Loucy (cell line): ENCODE measurements around the gene EPB41L1.

Source experiments
- H2AFZ ChIP-seq: fragments of 200-600 bp; sonication (generic); 2 replicates; pipeline ENCODE4 v1.6.0; 2016; ENCODE audit warnings: antibody characterized with exemption, mild to moderate bottlenecking, low read length, moderate library complexity
- H3F3A ChIP-seq: fragments of 200-600 bp; 2 replicates; pipeline ENCODE4 v1.6.0; 2016; ENCODE audit warnings: antibody characterized with exemption, low read depth, mild to moderate bottlenecking
- H3K27me3 ChIP-seq: fragments of 200-600 bp; sonication (generic); 2 replicates; pipeline ENCODE4 v1.6.1; 2014; ENCODE audit warnings: low read length, mild to moderate bottlenecking; ENCODE audit not compliant: insufficient read depth, poor library complexity, severe bottlenecking
- H3K36me3 ChIP-seq: fragments of 200-600 bp; sonication (generic); 2 replicates; pipeline ENCODE4 v1.6.1; 2016; ENCODE audit warnings: low read length; ENCODE audit not compliant: insufficient read depth
- H3K4me1 ChIP-seq: fragments of 200-600 bp; sonication (generic); 2 replicates; pipeline ENCODE4 v1.5.1; 2014; ENCODE audit warnings: low read length, mild to moderate bottlenecking; ENCODE audit not compliant: insufficient read depth, poor library complexity, severe bottlenecking
- H3K4me2 ChIP-seq: fragments of 200-600 bp; sonication (generic); 2 replicates; pipeline ENCODE4 v1.6.0; 2014; ENCODE audit warnings: antibody characterized with exemption, low read length, low read depth, mild to moderate bottlenecking; ENCODE audit not compliant: poor library complexity, severe bottlenecking
- H3K4me3 ChIP-seq: fragments of 200-600 bp; sonication (generic); 2 replicates; pipeline ENCODE4 v1.5.1; 2014; ENCODE audit warnings: low read length, mild to moderate bottlenecking, mixed read lengths; ENCODE audit not compliant: poor library complexity, severe bottlenecking
- H3K79me2 ChIP-seq: fragments of 200-600 bp; sonication (generic); 2 replicates; pipeline ENCODE4 v1.6.1; 2014; ENCODE audit warnings: low read length; ENCODE audit not compliant: insufficient read depth
- H3K9ac ChIP-seq: fragments of 200-600 bp; sonication (generic); 2 replicates; pipeline ENCODE4 v1.6.0; 2014; ENCODE audit warnings: mild to moderate bottlenecking, low read depth, low read length, moderate library complexity; ENCODE audit not compliant: poor library complexity, severe bottlenecking
- H3K9me2 ChIP-seq: fragments of 200-600 bp; sonication (generic); replicated peaks from 2 replicates; pipeline ENCODE4 v1.6.1; 2016; ENCODE audit warnings: low read depth, low read length, mixed read lengths
- H3K9me3 ChIP-seq: fragments of 200-600 bp; sonication (generic); 2 replicates; pipeline ENCODE4 v1.6.1; 2014; ENCODE audit warnings: mild to moderate bottlenecking, antibody characterized with exemption, low read length, low read depth; ENCODE audit not compliant: insufficient read depth
- H4K20me1 ChIP-seq: fragments of 200-600 bp; sonication (generic); 2 replicates; pipeline ENCODE4 v1.6.0; 2014; ENCODE audit warnings: antibody characterized with exemption, low read length, mild to moderate bottlenecking; ENCODE audit not compliant: insufficient read depth, poor library complexity, severe bottlenecking
- EZH2phosphoT487 ChIP-seq: fragments of 200-600 bp; IDR thresholded peaks from 2 replicates; pipeline ENCODE4 v1.6.1; 2018; ENCODE audit warnings: antibody characterized with exemption, mild to moderate bottlenecking, moderate library complexity, borderline replicate concordance
- TF ChIP-seq, protein P1 (sequence below): fragments of 200-600 bp; sonication (generic); conservative IDR thresholded peaks from 2 replicates; pipeline ENCODE4 v1.5.1; 2014; ENCODE audit warnings: mild to moderate bottlenecking, antibody characterized with exemption, low read length

The EPB41L1 gene

DNA sequence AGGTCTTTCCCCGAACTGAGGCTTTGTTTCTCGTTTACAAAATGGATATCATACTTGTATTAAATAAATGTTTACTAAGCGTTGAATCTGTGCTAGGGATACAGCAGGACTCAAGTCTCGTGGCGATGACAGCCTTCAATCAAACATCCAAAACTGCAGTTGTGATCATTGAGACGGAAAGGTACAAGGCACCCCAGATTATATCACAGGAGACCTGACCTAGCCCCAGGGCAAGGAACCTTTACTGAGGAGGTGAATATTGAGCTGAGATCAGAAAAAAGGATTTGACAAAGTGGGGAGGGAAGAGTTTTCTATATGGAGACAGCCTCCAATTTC is 82.2 kb downstream of the EPB41L1 start:
- no peaks in the 10 kb centered on the region for H3K9me2 ChIP-seq
- no peaks in the 10 kb centered on the region for H3F3A ChIP-seq
- peak overlapping the region; percentile 80 for H3K4me3 ChIP-seq
- H3K9ac ChIP-seq, result peak overlapping the region; percentile 80
- TF ChIP-seq EZH2phosphoT487, result no peak
- TF ChIP-seq, protein P1, sequence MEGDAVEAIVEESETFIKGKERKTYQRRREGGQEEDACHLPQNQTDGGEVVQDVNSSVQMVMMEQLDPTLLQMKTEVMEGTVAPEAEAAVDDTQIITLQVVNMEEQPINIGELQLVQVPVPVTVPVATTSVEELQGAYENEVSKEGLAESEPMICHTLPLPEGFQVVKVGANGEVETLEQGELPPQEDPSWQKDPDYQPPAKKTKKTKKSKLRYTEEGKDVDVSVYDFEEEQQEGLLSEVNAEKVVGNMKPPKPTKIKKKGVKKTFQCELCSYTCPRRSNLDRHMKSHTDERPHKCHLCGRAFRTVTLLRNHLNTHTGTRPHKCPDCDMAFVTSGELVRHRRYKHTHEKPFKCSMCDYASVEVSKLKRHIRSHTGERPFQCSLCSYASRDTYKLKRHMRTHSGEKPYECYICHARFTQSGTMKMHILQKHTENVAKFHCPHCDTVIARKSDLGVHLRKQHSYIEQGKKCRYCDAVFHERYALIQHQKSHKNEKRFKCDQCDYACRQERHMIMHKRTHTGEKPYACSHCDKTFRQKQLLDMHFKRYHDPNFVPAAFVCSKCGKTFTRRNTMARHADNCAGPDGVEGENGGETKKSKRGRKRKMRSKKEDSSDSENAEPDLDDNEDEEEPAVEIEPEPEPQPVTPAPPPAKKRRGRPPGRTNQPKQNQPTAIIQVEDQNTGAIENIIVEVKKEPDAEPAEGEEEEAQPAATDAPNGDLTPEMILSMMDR, result no peak
- no peaks in the 10 kb centered on the region for H3K27me3 ChIP-seq
- peaks cover 21% of the 10 kb centered on the region; the same call in 1 of the 2 replicates for H3K36me3 ChIP-seq
- peak overlapping the region; percentile 100 for H2AFZ ChIP-seq
- H4K20me1 ChIP-seq, result peaks cover 27% of the 10 kb centered on the region
- H3K4me2 ChIP-seq, result peak overlapping the region; percentile 96
- H3K4me1 ChIP-seq, result peaks cover 19% of the 10 kb centered on the region
- peaks cover 44% of the 10 kb centered on the region for H3K79me2 ChIP-seq
- H3K9me3 ChIP-seq, result no peaks in the 10 kb centered on the region

DNA sequence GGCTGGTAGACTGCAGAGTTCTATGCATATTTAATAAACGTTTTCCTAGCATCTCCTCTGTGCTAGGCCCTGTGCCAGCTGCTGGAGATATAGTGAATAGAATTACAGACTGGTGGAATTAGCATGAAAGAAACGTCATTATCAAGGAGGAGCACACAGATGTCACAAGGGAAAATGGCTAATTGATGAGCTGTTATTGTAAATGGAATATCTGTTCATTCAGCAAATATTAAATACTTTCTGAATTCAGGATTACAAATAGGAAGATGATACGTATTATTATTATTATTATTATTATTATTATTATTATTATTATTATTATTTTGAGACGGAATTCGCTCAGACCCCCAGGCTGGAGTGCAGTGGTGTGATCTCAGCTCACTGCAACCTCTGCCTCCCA is 82.9 kb downstream of the EPB41L1 start:
- Histone ChIP-seq H3K9ac (peak overlapping the region; percentile 80), H3K9me2 (no peaks in the 10 kb centered on the region), H3K79me2 (peaks cover 46% of the 10 kb centered on the region), H3F3A (no peaks in the 10 kb centered on the region), H3K9me3 (no peaks in the 10 kb centered on the region), H4K20me1 (peaks cover 27% of the 10 kb centered on the region), H3K36me3 (peaks cover 21% of the 10 kb centered on the region; the same call in 1 of the 2 replicates), H3K4me1 (peaks cover 19% of the 10 kb centered on the region), H3K27me3 (no peaks in the 10 kb centered on the region), H3K4me2 (peak overlapping the region; percentile 96), H3K4me3 (peak overlapping the region; percentile 80), H2AFZ (no peak overlapping the region)
- no peak for TF ChIP-seq EZH2phosphoT487

DNA sequence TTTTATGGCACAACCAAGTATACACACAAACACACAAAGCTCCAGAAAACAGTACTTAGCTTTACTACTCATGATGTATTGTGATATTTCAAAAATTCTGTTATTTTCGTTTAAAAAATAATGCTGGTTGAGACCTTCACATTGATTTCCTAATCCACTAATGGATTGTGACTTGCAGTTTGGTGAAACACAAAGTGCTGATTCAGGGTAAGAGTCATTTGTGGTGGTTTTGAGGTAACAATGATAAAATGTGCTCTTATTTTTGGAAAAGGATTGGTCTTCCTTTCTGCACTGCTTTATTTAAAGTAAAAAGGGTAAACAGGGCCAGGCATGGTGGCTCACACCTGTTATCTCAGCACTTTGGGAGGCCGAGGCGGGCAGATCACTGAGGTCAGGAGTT is 83.6 kb downstream of the EPB41L1 start:
- Histone ChIP-seq H3K9me3 (no peaks in the 10 kb centered on the region), H3K9ac (no peak overlapping the region), H3K9me2 (no peaks in the 10 kb centered on the region), H3K4me2 (peak overlapping the region; percentile 96), H2AFZ (no peak overlapping the region), H3F3A (no peaks in the 10 kb centered on the region), H3K4me3 (peak overlapping the region; percentile 80), H3K4me1 (peaks cover 19% of the 10 kb centered on the region), H3K79me2 (peaks cover 46% of the 10 kb centered on the region), H3K27me3 (no peaks in the 10 kb centered on the region), H3K36me3 (peaks cover 25% of the 10 kb centered on the region; the same call in 1 of the 2 replicates), H4K20me1 (peaks cover 27% of the 10 kb centered on the region)
- TF ChIP-seq, protein P1, result no peak
- no peak for TF ChIP-seq EZH2phosphoT487

DNA sequence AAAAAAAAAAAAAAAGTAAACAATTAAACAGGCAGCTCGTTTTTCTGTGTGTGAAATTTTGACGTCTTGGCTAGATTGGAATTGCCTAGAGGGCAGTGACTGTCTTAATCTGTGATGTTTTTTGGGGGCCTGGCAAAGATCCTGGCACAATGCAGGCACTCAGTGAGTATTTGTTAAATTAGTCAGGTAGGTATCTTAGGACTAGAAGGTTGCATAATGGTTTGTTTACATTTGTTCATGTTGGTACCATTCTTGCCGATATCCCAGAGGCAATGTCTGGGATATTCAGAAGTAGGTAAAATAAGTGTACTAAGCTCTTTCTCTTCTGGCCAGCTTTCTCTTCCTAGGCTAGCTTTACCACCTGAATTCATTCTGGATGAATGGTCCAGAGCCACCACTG is 84.2 kb downstream of the EPB41L1 start:
- Histone ChIP-seq H3K9ac (peak overlapping the region; percentile 16), H3K4me1 (peaks cover 19% of the 10 kb centered on the region), H3K4me2 (peak overlapping the region; percentile 96), H3F3A (no peaks in the 10 kb centered on the region), H2AFZ (no peak overlapping the region), H3K9me3 (no peaks in the 10 kb centered on the region), H3K79me2 (peaks cover 46% of the 10 kb centered on the region), H3K36me3 (peaks cover 31% of the 10 kb centered on the region; the same call in 1 of the 2 replicates), H3K27me3 (no peaks in the 10 kb centered on the region), H3K9me2 (no peaks in the 10 kb centered on the region), H4K20me1 (peaks cover 27% of the 10 kb centered on the region), H3K4me3 (peak overlapping the region; percentile 34)
- TF ChIP-seq, protein P1, result no peak
- TF ChIP-seq EZH2phosphoT487, result no peak
